Measurements from ENCODE around the gene TRIM23.

Gene TRIM23

DNA sequence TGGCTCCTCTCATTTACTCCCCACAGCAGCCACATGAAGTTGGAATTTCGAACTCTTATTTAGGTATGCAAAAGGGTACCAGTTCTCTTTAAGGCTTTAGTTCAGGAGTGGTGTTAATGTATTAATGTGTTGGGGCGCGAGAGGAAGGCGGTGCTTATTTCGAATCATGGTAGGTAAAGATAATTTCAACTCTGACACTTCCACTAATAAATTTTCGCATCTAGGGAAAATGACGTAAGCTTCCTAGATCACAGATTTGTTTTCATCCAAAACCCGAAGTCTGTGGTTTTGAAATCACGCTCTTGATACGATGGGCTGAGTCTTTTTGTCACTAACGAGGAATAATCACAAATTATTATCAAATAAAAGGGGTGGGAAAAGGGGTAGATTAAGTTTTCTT is 60.4 kb downstream of the TRIM23 start:
- DNase-seq, result no peak

DNA sequence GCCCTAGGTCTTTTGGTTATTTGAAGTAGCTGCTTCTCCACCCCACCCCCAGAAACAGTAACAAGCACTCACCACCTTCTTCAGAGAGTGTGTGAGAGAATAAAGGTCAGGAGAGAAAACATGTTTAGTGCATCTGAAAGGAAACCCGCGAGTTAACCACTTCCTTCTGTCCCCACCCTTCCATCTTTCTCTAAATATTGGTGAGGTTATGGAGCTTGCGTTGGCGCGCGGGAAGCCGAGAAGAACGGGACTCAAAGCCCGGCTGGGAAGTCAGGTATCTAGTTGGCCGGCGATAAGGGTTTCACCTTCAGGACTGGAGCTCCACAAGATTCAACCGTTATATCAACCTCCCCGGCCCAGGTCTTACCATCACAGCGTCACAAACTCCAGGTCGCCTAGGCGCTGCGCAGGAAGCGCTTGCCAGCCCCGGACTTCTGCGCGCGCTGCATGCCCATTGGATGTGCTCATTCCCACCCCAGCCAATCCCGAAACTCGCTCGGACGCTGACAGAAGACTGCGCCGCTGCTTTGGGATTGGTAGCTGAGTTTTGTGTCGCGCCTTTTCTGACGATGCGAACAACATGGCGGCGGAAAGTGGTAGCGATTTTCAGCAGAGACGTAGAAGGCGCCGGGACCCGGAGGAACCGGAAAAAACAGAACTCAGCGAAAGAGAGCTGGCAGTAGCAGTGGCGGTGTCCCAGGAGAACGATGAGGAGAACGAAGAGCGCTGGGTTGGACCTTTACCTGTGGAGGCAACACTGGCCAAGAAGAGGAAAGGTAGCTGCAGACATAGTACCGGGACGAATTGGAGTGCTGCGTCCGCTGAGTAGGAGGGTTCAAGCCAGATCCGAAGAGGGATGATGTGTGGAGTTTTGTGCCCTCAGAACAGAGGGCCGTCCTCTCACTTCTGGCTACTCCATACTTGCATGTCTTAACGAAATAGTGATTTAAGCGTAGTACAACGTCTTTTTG is 61.1 kb downstream of the TRIM23 start, which contains the start of the genes CENPK and PPWD1:
Gene CENPK, minus strand, starts transcription at position 438 of the 971 bp plus-strand sequence. CDS start 8,261 bp downstream, outside the sequence.
Gene PPWD1, plus strand, starts transcription at position 566 of the 971 bp plus-strand sequence. Its CDS starts 15 bp downstream, at position 581.
- peak; percentile 95 for DNase-seq

DNA sequence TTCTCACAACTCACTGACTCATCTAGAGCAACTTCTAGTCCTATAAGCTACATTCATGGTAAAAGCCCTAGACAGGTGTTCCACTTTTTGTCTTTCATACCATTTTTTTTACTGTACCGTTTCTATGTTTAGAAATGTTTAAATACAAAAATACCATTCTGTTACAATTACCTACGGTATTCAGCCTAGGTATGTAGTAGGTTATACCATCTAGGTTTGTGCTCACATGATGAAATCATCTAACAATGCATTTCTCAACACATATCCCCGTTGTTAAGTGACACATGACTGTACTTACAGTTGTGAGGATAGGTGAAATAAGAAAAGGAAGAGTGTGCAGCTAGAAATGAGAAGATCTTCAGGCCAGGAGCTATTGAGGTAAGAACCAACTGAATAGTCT is 67.4 kb downstream of the TRIM23 start:
- no peak for DNase-seq

GRCh38 chr5:65556181-65556580 is 68.0 kb downstream of the TRIM23 start:
- no peak for DNase-seq

- no peak for DNase-seq
These were observed 68.8 kb downstream of the TRIM23 start for GRCh38 chr5:65555287-65555686.

- no peak for DNase-seq
These were observed 70.2 kb downstream of the TRIM23 start for GRCh38 chr5:65553941-65554340.

DNA sequence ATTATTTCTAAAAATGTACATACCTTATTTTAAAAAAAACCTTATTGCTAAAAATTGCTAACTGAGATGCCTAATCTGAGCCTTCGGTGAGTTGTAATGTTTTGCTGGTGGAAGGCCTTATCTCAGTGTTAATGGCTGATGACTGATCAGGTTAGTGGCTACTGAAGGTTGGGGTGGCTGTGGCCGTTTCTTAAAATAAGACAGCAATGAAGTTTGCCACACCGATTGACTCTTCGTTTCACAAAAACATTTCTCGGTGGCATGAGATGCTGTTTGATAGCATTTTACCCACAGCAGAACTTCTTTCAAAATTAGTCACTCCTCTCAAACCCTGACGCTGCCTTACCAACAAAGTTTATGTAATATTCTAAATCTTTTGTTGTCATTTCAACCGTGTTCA is 75.9 kb downstream of the TRIM23 start:
- no peak for DNase-seq

- DNase-seq, result no peak
These were observed 78.0 kb downstream of the TRIM23 start for GRCh38 chr5:65546141-65546540.

DNA sequence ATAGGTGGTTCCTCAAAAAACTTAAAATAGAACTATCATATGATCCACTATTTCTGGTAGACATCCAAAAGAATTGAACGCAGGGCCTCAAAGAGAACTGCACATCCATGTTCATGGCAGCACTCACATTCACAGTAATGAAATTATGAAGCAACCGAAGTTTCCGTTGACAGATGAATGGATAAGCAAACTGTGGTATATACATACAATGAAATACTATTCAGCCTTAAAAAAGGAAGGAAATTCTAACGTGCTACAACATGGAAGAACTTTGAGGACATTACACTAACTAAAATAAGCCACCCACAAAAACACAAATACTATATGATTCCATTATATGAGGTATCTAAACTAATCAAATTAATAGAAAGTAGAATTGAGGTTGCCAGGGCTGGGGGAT is 79.7 kb downstream of the TRIM23 start:
- no peak for DNase-seq

GRCh38 chr5:65539827-65540226 is 84.3 kb downstream of the TRIM23 start:
- DNase-seq, result no peak
